HT1080 (cell line): ENCODE results near the gene CYB5D1. TPM values are rescaled to one million over a fixed set of nuclear protein-coding genes. Genes with fewer than 3 reads are reported as not detected.

ENCODE experiments used
- DNase-seq: peaks from one replicate; pipeline ENCODE4 v3.0.0-alpha.2; 2015; ENCODE audit warnings: low read depth
- total RNA-seq: library from RNA; depleted of rRNA; stranded (reverse); fragments of >200 nt; shearing (Covaris generic); gene quantifications from 2 replicates; pipeline ENCODE4 v1.2.3, GENCODE V29; 2014

CYB5D1 gene
- total RNA-seq, 1 experiment from 2014 or later = 6.4 TPM

- DNase-seq = peak; percentile 90
These were observed 23.8 kb upstream of the CYB5D1 start, which contains the start of gene KDM6B for GRCh38 chr17:7833795-7834541. Gene KDM6B (plus strand): TSS chr17:7834217. CDS start chr17:7845555, 11,338 bp downstream.

- DNase-seq = no peak
These were observed 23.3 kb upstream of the CYB5D1 start for GRCh38 chr17:7834542-7834956.

GRCh38 chr17:7834957-7835813, 22.6 kb upstream of the CYB5D1 start:
- DNase-seq = peak; percentile 98

GRCh38 chr17:7835814-7836595, 21.8 kb upstream of the CYB5D1 start:
- peak; percentile 52 for DNase-seq

GRCh38 chr17:7836596-7837407, 21.0 kb upstream of the CYB5D1 start:
- peak; percentile 97 for DNase-seq

- DNase-seq = no peak
These were observed 20.3 kb upstream of the CYB5D1 start for GRCh38 chr17:7837408-7838088.

GRCh38 chr17:7838090-7839075, 19.4 kb upstream of the CYB5D1 start:
- DNase-seq = no peak

GRCh38 chr17:7839190-7839875, 18.5 kb upstream of the CYB5D1 start:
- DNase-seq = no peak

- DNase-seq = no peak
These were observed 17.9 kb upstream of the CYB5D1 start for GRCh38 chr17:7839876-7840261.

GRCh38 chr17:7840441-7840840, 17.4 kb upstream of the CYB5D1 start:
- no peak for DNase-seq

- no peak for DNase-seq
These were observed 16.9 kb upstream of the CYB5D1 start for GRCh38 chr17:7840875-7841274.

- DNase-seq = peak; percentile 82
These were observed 16.3 kb upstream of the CYB5D1 start for GRCh38 chr17:7841396-7841914.

- DNase-seq = peak; percentile 78
These were observed 15.9 kb upstream of the CYB5D1 start for GRCh38 chr17:7841915-7842379.

- peak; percentile 95 for DNase-seq
These were observed 15.2 kb upstream of the CYB5D1 start for GRCh38 chr17:7842380-7843256.

GRCh38 chr17:7843257-7843535, 14.6 kb upstream of the CYB5D1 start:
- DNase-seq = no peak

- DNase-seq = peak; percentile 72
These were observed 14.1 kb upstream of the CYB5D1 start for GRCh38 chr17:7843536-7844291.
